HEK293T (cell line): Measurements from ENCODE around the gene ITGA11.

ENCODE experiments used
- CTCF ChIA-PET: fragments of 350-600 bp; formaldehyde crosslinking; extraction: SDS; loops from one replicate; lab custom pipeline; 2021; ENCODE audit warnings: antibody characterized with exemption, inconsistent platforms; lab: Yijun Ruan, JAX
- POLR2A ChIA-PET: fragments of 350-600 bp; formaldehyde crosslinking; extraction: SDS; loops from one replicate; lab custom pipeline; 2020; ENCODE audit warnings: antibody characterized with exemption, inconsistent platforms; lab: Yijun Ruan, JAX
- DNase-seq: peaks from one replicate; pipeline ENCODE4 v3.0.0; 2012; ENCODE audit warnings: mixed read lengths; ENCODE audit errors: extremely low spot score
- ARNT ChIP-seq: fragments of 450-650 bp; IDR thresholded peaks from 2 replicates; pipeline ENCODE4 v1.6.1; 2017; ENCODE audit warnings: mild to moderate bottlenecking
- BHLHE40 ChIP-seq: fragments of 450-650 bp; IDR thresholded peaks from 2 replicates; pipeline ENCODE4 v1.6.1; 2016; ENCODE audit warnings: mild to moderate bottlenecking, moderate library complexity, borderline replicate concordance
- CTBP1 ChIP-seq: fragments of 450-650 bp; IDR thresholded peaks from 2 replicates; pipeline ENCODE4 v1.6.1; 2016; ENCODE audit warnings: borderline replicate concordance
- ELF4 ChIP-seq: fragments of 450-650 bp; IDR thresholded peaks from 2 replicates; pipeline ENCODE4 v1.6.1; 2017; ENCODE audit warnings: antibody characterized with exemption
- FOXA1 ChIP-seq: fragments of 450-650 bp; IDR thresholded peaks from 2 replicates; pipeline ENCODE4 v1.6.1; 2016; ENCODE audit warnings: mild to moderate bottlenecking
- FOXK2 ChIP-seq: fragments of 450-650 bp; IDR thresholded peaks from 2 replicates; pipeline ENCODE4 v1.6.1; 2016; ENCODE audit warnings: mild to moderate bottlenecking
- FOXM1 ChIP-seq: fragments of 450-650 bp; IDR thresholded peaks from 2 replicates; pipeline ENCODE4 v1.6.1; 2017; ENCODE audit warnings: mild to moderate bottlenecking, borderline replicate concordance
- HDGF ChIP-seq: fragments of 450-650 bp; IDR thresholded peaks from 2 replicates; pipeline ENCODE4 v1.6.1; 2017; ENCODE audit warnings: antibody characterized with exemption, borderline replicate concordance
- L3MBTL2 ChIP-seq: fragments of 450-650 bp; conservative IDR thresholded peaks from 2 replicates; pipeline ENCODE4 v1.6.1; 2016; ENCODE audit warnings: mild to moderate bottlenecking
- LEF1 ChIP-seq: fragments of 450-650 bp; IDR thresholded peaks from 2 replicates; pipeline ENCODE4 v1.6.1; 2017; ENCODE audit warnings: mild to moderate bottlenecking, borderline replicate concordance
- NFRKB ChIP-seq: fragments of 450-650 bp; IDR thresholded peaks from 2 replicates; pipeline ENCODE4 v1.6.1; 2016; ENCODE audit warnings: mild to moderate bottlenecking, moderate library complexity
- SP1 ChIP-seq: fragments of 450-650 bp; IDR thresholded peaks from 2 replicates; pipeline ENCODE4 v1.6.1; 2017
- SUZ12 ChIP-seq: fragments of 450-650 bp; IDR thresholded peaks from 2 replicates; pipeline ENCODE4 v1.6.1; 2016; ENCODE audit warnings: mild to moderate bottlenecking
- TARDBP ChIP-seq: fragments of 450-650 bp; IDR thresholded peaks from 2 replicates; pipeline ENCODE4 v1.6.1; 2016
- ZNF384 ChIP-seq: fragments of 450-650 bp; IDR thresholded peaks from 2 replicates; pipeline ENCODE4 v1.6.1; 2016
- TF ChIP-seq, protein P1 (sequence below): fragments of 450-650 bp; IDR thresholded peaks from 2 replicates; pipeline ENCODE4 v1.6.1; 2016

Gene ITGA11

GRCh38 chr15:68354923-68355322, 77.0 kb downstream of the ITGA11 start:
- ChIA-PET CTCF (interaction anchor here (0.7 kb wide), 1 partner anchor 107 kb away, joined by 3 read pairs; no protein-coding TSS in a partner anchor), POLR2A (no interaction called here)
- no peak for DNase-seq
- TF ChIP-seq BHLHE40 (no peak), CTBP1 (no peak), L3MBTL2 (no peak), NFRKB (no peak), ZNF384 (no peak), HDGF (no peak), FOXK2 (no peak), FOXA1 (no peak), SUZ12 (no peak), FOXM1 (no peak), TARDBP (no peak), ARNT (no peak), ELF4 (no peak), LEF1 (no peak), SP1 (no peak)
- TF ChIP-seq, protein P1, sequence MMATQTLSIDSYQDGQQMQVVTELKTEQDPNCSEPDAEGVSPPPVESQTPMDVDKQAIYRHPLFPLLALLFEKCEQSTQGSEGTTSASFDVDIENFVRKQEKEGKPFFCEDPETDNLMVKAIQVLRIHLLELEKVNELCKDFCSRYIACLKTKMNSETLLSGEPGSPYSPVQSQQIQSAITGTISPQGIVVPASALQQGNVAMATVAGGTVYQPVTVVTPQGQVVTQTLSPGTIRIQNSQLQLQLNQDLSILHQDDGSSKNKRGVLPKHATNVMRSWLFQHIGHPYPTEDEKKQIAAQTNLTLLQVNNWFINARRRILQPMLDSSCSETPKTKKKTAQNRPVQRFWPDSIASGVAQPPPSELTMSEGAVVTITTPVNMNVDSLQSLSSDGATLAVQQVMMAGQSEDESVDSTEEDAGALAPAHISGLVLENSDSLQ = no peak

- CTCF ChIA-PET = interaction anchor here (0.5 kb wide), 1 partner anchor 674 kb away, joined by 3 read pairs; no protein-coding TSS in a partner anchor
Observed at GRCh38 chr15:68354268-68354667, 77.7 kb downstream of the ITGA11 start.

GRCh38 chr15:68353421-68354135, 78.4 kb downstream of the ITGA11 start:
- CTCF ChIA-PET = interaction anchor here (0.5 to 1.2 kb wide), 2 partner anchors 47 to 675 kb away, joined by 3 read pairs; no protein-coding TSS in a partner anchor
- no peak for DNase-seq
- POLR2A ChIA-PET = no interaction called here
- TF ChIP-seq HDGF = no peak
- no peak for TF ChIP-seq TARDBP
- TF ChIP-seq SUZ12 = no peak

More at GRCh38 chr15:68354268-68354667, 77.7 kb downstream of the ITGA11 start:
- POLR2A ChIA-PET = no interaction called here
- TF ChIP-seq FOXA1 (no peak), L3MBTL2 (no peak), ZNF384 (no peak), CTBP1 (no peak), NFRKB (no peak), ARNT (no peak)
- no peak for DNase-seq

DNA sequence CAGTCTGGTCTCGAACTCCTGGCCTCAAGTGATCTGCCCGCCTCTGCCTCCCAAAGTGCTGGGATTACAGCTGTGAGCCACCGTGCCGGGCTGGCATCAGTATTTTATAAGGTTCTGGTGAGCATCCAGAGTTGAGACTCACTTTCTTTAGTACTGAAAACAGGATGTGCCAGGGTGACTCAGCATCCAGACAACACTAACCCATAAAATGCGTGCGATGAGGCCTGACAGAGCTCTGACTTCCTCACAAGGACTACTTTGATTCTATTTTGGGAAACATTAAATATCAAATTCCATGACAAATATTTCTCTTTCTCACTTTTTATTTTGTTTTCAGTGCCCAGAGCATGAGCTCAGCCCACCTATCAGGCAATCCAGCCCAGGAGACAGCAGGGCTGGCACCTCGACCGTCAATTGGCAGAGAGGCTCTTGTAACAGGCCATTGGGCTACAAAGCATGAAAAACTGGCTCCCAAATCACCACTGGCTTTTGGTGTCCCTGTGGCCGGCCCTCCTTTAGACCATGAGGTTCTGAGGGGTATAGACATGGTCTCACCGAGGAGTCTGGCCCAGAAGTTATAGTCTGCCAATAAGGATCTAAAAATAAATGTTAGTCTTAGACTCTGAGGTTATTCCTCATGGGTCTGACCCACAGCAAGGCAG, 79.4 kb downstream of the ITGA11 start:
- ChIA-PET CTCF (interaction anchor here (1.2 kb wide), 1 partner anchor 46 kb away, joined by 3 read pairs; no protein-coding TSS in a partner anchor), POLR2A (no interaction called here)
- TF ChIP-seq ZNF384 (no peak), BHLHE40 (no peak), FOXK2 (no peak), SUZ12 (no peak), LEF1 (no peak), NFRKB (no peak), FOXM1 (no peak), SP1 (no peak), ELF4 (no peak), HDGF (no peak), TARDBP (no peak), L3MBTL2 (no peak)
- no peak for DNase-seq

- ChIA-PET CTCF (no interaction called here), POLR2A (no interaction called here)
Observed at GRCh38 chr15:68349151-68349550, 82.8 kb downstream of the ITGA11 start.

GRCh38 chr15:68348606-68349005, 83.4 kb downstream of the ITGA11 start:
- CTCF ChIA-PET = no interaction called here
- TF ChIP-seq, protein P1 = no peak
- no peak for TF ChIP-seq ZNF384
- no peak for TF ChIP-seq ARNT
- TF ChIP-seq BHLHE40 = no peak
- no peak for TF ChIP-seq LEF1
- no peak for TF ChIP-seq FOXA1
- TF ChIP-seq SUZ12 = no peak
- TF ChIP-seq ELF4 = no peak
- no peak for TF ChIP-seq HDGF
- TF ChIP-seq FOXM1 = no peak
- no peak for TF ChIP-seq TARDBP
- TF ChIP-seq CTBP1 = no peak
- no peak for TF ChIP-seq FOXK2
- POLR2A ChIA-PET = interaction anchor here (1.2 kb wide), 1 partner anchor 71 kb away, joined by 3 read pairs; the partner anchor contains the start of gene FEM1B
- DNase-seq = no peak

More at GRCh38 chr15:68349151-68349550, 82.8 kb downstream of the ITGA11 start:
- TF ChIP-seq NFRKB (no peak), L3MBTL2 (no peak)
- no peak for DNase-seq

DNA sequence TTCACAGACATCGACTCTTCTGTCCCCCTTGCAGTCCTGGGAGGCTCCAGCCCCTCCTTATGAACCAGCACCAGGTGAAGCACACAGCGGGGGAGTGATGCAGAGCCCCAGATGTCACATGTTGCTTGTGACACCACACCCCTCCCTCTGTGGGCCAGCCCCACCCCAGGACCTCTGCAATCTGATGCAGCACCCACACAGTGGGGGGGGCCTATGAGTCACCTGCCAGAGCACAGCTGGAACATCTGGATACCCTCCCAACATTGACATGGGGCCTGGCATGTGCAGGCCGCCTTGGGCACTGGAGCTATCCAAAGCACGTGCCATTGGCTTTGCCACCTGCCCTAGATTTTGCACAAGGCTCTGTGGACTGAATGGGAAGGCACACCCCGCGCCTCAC, 83.9 kb downstream of the ITGA11 start:
- ChIA-PET CTCF (no interaction called here), POLR2A (interaction anchor here (1.2 kb wide), 1 partner anchor 70 kb away, joined by 3 read pairs; the partner anchor contains the start of gene FEM1B)
- no peak for DNase-seq
- no peak for TF ChIP-seq FOXM1
- TF ChIP-seq CTBP1 = no peak
- no peak for TF ChIP-seq SP1
- no peak for TF ChIP-seq HDGF
- TF ChIP-seq FOXK2 = no peak
- no peak for TF ChIP-seq SUZ12
- TF ChIP-seq L3MBTL2 = no peak
- TF ChIP-seq ARNT = no peak
- no peak for TF ChIP-seq FOXA1
- no peak for TF ChIP-seq LEF1
- no peak for TF ChIP-seq ZNF384
- TF ChIP-seq TARDBP = no peak
- no peak for TF ChIP-seq BHLHE40
- no peak for TF ChIP-seq ELF4
- no peak for TF ChIP-seq NFRKB
- TF ChIP-seq, protein P1 = no peak
